HG03558 (cell line): ENCODE measurements around the gene FNIP1.
"Not testable (repeated sequence)": the region's sequence is repeated elsewhere in the genome, so short reads cannot be mapped to it uniquely, and the experiment has no call there.

ENCODE experiments used
- ATAC-seq: cut with Tn5 transposase; IDR thresholded peaks from one replicate; pipeline ENCODE4 v1.9.1; 2021; ENCODE audit warnings: moderate number of reproducible peaks; ENCODE audit not compliant: unreplicated experiment; ENCODE audit errors: extremely low read depth

The FNIP1 gene

GRCh38 chr5:131796793-131797693 is at the start of gene FNIP1:
TSS of gene FNIP1 (minus strand) at chr5:131797017. CDS start at chr5:131796921, 96 bp downstream.
- ATAC-seq: peak; percentile 86

- ATAC-seq: no peak
These were observed 49.7 kb upstream of the FNIP1 start for GRCh38 chr5:131846536-131846935.

GRCh38 chr5:131845828-131846227 is 49.0 kb upstream of the FNIP1 start:
- no peak for ATAC-seq

GRCh38 chr5:131842971-131843370 is 46.2 kb upstream of the FNIP1 start:
- not testable (repeated sequence) for ATAC-seq

GRCh38 chr5:131832702-131833101 is 35.9 kb upstream of the FNIP1 start:
- not testable (repeated sequence) for ATAC-seq

- ATAC-seq: no peak
These were observed 28.7 kb upstream of the FNIP1 start for GRCh38 chr5:131825404-131826013.

GRCh38 chr5:131824631-131825030 is 27.8 kb upstream of the FNIP1 start:
- ATAC-seq: no peak

GRCh38 chr5:131821221-131821620 is 24.4 kb upstream of the FNIP1 start:
- ATAC-seq: no peak

GRCh38 chr5:131818001-131818724 is 21.3 kb upstream of the FNIP1 start:
- no peak for ATAC-seq

- ATAC-seq: no peak
These were observed 18.2 kb upstream of the FNIP1 start for GRCh38 chr5:131814990-131815389.

GRCh38 chr5:131812371-131813160 is 15.7 kb upstream of the FNIP1 start:
- no peak for ATAC-seq

- no peak for ATAC-seq
These were observed 13.9 kb upstream of the FNIP1 start for GRCh38 chr5:131810510-131811249.

- ATAC-seq: no peak
These were observed 681 bp downstream of the FNIP1 start for GRCh38 chr5:131795879-131796792.

GRCh38 chr5:131795228-131795627 is 1.6 kb downstream of the FNIP1 start:
- no peak for ATAC-seq

- ATAC-seq: no peak
These were observed 2.2 kb downstream of the FNIP1 start for GRCh38 chr5:131794586-131794985.

- no peak for ATAC-seq
These were observed 3.9 kb downstream of the FNIP1 start for GRCh38 chr5:131792896-131793295.

- ATAC-seq: no peak
These were observed 5.0 kb downstream of the FNIP1 start for GRCh38 chr5:131791866-131792265.

GRCh38 chr5:131790550-131790949 is 6.3 kb downstream of the FNIP1 start:
- no peak for ATAC-seq
